Measurements from ENCODE around the gene CCDC146.
"Not testable (repeated sequence)": the region's sequence is repeated elsewhere in the genome, so short reads cannot be mapped to it uniquely, and the experiment has no call there.

DNA sequence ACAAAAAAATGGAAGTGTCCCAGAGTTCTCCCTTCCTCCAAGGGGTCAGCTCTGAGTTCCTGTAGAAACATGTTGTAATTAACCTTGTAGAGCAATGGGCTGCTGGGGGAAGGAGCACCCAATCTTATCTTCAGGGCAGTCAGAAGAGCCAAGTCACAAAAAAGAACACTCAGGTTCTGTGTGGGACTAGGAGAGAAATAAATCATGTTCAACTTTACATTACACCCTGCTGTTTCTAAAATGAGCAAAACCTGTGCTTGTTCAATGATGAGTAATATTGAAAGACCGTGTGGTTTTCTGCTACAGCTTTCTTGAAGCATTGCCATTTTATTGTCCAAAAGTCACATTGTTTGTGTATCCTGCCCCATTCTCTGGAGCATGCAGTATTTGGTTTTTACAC, 34.6 kb downstream of the CCDC146 start:
- TF ChIP-seq, protein P1, sequence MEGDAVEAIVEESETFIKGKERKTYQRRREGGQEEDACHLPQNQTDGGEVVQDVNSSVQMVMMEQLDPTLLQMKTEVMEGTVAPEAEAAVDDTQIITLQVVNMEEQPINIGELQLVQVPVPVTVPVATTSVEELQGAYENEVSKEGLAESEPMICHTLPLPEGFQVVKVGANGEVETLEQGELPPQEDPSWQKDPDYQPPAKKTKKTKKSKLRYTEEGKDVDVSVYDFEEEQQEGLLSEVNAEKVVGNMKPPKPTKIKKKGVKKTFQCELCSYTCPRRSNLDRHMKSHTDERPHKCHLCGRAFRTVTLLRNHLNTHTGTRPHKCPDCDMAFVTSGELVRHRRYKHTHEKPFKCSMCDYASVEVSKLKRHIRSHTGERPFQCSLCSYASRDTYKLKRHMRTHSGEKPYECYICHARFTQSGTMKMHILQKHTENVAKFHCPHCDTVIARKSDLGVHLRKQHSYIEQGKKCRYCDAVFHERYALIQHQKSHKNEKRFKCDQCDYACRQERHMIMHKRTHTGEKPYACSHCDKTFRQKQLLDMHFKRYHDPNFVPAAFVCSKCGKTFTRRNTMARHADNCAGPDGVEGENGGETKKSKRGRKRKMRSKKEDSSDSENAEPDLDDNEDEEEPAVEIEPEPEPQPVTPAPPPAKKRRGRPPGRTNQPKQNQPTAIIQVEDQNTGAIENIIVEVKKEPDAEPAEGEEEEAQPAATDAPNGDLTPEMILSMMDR (conservative IDR thresholded peaks at IDR 0.05 in 1 of 2, IDR thresholded peaks at IDR 0.05 in 1 of 2; ENCODE audit: extremely low read depth in 1 of 2, insufficient read depth in 1 of 2, low read depth in 1 of 2, low read length in 2 of 2): not testable (repeated sequence)
- TF ChIP-seq EZH2 (IDR thresholded peaks at IDR 0.05; ENCODE audit: borderline replicate concordance, low read length): not testable (repeated sequence)
